ENCODE data around the gene LRFN3.
"Not testable (repeated sequence)": the region's sequence is repeated elsewhere in the genome, so short reads cannot be mapped to it uniquely, and the experiment has no call there.

Gene LRFN3

DNA sequence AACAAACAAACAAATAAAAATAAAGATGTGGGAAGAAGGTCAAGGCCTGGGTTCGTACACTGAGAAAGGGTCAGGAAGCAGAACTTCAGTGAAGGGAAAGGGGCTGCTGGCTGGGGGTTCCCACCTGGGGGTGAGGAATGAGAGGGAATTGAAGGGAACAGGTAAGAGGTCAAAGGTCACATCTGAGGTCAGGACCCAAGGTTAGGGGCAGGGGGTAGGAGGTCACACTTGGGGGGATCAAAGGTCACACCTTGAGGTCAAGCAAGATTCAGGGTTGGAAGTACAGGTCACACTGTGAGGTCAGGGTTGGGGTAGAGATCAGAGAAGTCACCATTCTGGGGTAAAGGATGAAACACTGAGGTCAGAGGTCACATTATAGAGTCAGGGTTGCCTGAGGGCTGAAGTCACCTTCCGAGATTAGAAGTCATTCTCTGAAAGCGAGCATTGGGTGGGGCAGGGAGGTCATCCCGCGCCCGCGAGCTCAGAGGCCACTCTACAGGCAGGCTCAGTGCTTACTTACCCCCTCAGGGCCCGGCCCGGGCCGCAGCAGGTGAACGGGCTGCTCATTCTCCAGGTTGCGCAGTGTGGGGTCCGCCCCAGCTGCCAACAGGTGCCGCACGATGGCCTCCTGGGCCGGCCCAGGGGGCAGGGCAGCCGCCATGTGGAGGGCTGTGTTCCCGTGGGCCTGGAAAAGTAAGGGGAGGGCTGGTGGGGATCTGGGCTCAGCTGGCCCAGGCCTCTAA lies 46.6 kb upstream of the LRFN3 start:
- peaks cover 74% of the 10 kb centered on the region for H3K36me3 ChIP-seq (ENCODE audit: control insufficient read depth, low read length)
- peaks cover 3% of the 10 kb centered on the region; the same call in 1 of the 2 replicates for H3K79me2 ChIP-seq (ENCODE audit: control insufficient read depth, low read length)
- peaks cover 19% of the 10 kb centered on the region for H3F3A ChIP-seq (ENCODE audit: control insufficient read depth, insufficient read depth)
- H3K27me3 ChIP-seq (ENCODE audit: control insufficient read depth, low read length), result no peaks in the 10 kb centered on the region
- no peak overlapping the region for H3K4me3 ChIP-seq (ENCODE audit: low read length)
- H3K27ac ChIP-seq (ENCODE audit: low read depth, low read length), result no peak overlapping the region
- H3K9me2 ChIP-seq (replicated peaks; ENCODE audit: control insufficient read depth, low read length), result no peaks in the 10 kb centered on the region
- 0 out of 2 replicates have a peak, but pooled peaks cover 4% of the 10 kb centered on the region for H4K20me1 ChIP-seq (ENCODE audit: control insufficient read depth, insufficient read depth, low read depth, low read length)
- no peak overlapping the region for H3K4me2 ChIP-seq (ENCODE audit: low read length)
- no peaks in the 10 kb centered on the region for H3K9me3 ChIP-seq (ENCODE audit: control insufficient read depth, insufficient read depth, low read length)
- no peak for TF ChIP-seq EZH2phosphoT487 (IDR thresholded peaks at IDR 0.05; ENCODE audit: borderline replicate concordance, low read length)
- TF ChIP-seq, protein P1, sequence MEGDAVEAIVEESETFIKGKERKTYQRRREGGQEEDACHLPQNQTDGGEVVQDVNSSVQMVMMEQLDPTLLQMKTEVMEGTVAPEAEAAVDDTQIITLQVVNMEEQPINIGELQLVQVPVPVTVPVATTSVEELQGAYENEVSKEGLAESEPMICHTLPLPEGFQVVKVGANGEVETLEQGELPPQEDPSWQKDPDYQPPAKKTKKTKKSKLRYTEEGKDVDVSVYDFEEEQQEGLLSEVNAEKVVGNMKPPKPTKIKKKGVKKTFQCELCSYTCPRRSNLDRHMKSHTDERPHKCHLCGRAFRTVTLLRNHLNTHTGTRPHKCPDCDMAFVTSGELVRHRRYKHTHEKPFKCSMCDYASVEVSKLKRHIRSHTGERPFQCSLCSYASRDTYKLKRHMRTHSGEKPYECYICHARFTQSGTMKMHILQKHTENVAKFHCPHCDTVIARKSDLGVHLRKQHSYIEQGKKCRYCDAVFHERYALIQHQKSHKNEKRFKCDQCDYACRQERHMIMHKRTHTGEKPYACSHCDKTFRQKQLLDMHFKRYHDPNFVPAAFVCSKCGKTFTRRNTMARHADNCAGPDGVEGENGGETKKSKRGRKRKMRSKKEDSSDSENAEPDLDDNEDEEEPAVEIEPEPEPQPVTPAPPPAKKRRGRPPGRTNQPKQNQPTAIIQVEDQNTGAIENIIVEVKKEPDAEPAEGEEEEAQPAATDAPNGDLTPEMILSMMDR (IDR thresholded peaks at IDR 0.05; ENCODE audit: low read depth, low read length, poor library complexity, severe bottlenecking), result no peak
- no peaks in the 10 kb centered on the region for H3K4me1 ChIP-seq (ENCODE audit: control insufficient read depth, low read length)

DNA sequence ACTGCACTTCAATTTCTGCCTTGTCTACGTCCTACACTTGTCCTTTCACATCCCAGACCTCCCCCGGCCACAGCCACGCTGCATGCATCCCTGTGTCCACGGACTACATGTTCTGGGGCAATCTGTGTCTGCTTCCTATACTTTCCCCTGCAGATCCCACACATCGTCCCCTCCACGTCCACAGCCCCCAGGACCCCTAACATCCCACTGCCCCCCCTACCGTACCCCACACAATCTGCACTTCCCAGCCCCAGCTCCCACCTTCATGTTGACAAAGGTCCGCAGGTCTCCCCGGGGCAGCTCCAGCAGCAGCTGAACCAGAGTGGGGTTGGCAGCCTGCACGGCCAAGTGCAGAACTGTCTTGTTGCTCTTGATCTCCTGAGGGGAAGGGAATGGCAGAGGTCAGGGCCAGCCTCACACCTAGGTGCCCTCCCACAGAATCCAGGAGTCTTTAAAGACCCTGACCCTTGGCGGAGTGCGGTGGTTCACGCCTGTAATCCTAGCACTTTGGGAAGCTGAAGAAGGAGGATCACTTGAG lies 46.0 kb upstream of the LRFN3 start:
- TF ChIP-seq, protein P1 (IDR thresholded peaks at IDR 0.05; ENCODE audit: low read depth, low read length, poor library complexity, severe bottlenecking), result no peak
- Histone ChIP-seq H3K27me3 (ENCODE audit: control insufficient read depth, low read length) (no peaks in the 10 kb centered on the region), H3K4me3 (ENCODE audit: low read length) (no peak overlapping the region), H3K4me1 (ENCODE audit: control insufficient read depth, low read length) (no peaks in the 10 kb centered on the region), H3K4me2 (ENCODE audit: low read length) (no peak overlapping the region), H3K27ac (ENCODE audit: low read depth, low read length) (no peak overlapping the region), H3K36me3 (ENCODE audit: control insufficient read depth, low read length) (peaks cover 81% of the 10 kb centered on the region), H3K9me3 (ENCODE audit: control insufficient read depth, insufficient read depth, low read length) (no peaks in the 10 kb centered on the region), H4K20me1 (ENCODE audit: control insufficient read depth, insufficient read depth, low read depth, low read length) (0 out of 2 replicates have a peak, but pooled peaks cover 4% of the 10 kb centered on the region), H3K79me2 (ENCODE audit: control insufficient read depth, low read length) (peaks cover 3% of the 10 kb centered on the region; the same call in 1 of the 2 replicates), H3K9me2 (replicated peaks; ENCODE audit: control insufficient read depth, low read length) (no peaks in the 10 kb centered on the region), H3F3A (ENCODE audit: control insufficient read depth, insufficient read depth) (peaks cover 19% of the 10 kb centered on the region)

DNA sequence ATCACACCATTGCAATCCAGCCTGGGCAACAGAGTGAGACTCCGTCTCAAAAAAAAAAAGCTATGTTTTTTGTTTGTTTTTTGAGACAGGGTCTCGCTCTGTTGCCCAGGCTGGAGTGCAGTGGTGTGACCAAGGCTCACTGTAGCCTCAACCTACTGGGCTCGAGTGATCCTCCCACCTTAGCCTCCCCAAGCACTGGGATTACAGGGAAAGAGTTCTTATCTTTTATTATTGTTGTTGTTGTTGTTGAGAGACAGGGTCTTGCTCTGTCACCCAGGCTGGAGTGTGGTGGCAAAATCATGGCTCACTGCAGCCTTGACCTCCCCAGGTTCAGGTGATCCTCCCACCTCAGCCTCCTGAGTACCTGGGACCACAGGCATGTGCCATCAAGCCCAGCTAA lies 44.4 kb upstream of the LRFN3 start:
- H3K9me2 ChIP-seq (replicated peaks; ENCODE audit: control insufficient read depth, low read length); H3K27ac ChIP-seq (ENCODE audit: low read depth, low read length); H3K4me3 ChIP-seq (ENCODE audit: low read length); H3K27me3 ChIP-seq (ENCODE audit: control insufficient read depth, low read length); H3K4me1 ChIP-seq (ENCODE audit: control insufficient read depth, low read length); H4K20me1 ChIP-seq (ENCODE audit: control insufficient read depth, insufficient read depth, low read depth, low read length); H3F3A ChIP-seq (ENCODE audit: control insufficient read depth, insufficient read depth); H3K9me3 ChIP-seq (ENCODE audit: control insufficient read depth, insufficient read depth, low read length); H3K4me2 ChIP-seq (ENCODE audit: low read length): not testable (repeated sequence)
- H3K36me3 ChIP-seq (ENCODE audit: control insufficient read depth, low read length), result peaks cover 96% of the 10 kb centered on the region
- H3K79me2 ChIP-seq (ENCODE audit: control insufficient read depth, low read length), result peaks cover 14% of the 10 kb centered on the region

DNA sequence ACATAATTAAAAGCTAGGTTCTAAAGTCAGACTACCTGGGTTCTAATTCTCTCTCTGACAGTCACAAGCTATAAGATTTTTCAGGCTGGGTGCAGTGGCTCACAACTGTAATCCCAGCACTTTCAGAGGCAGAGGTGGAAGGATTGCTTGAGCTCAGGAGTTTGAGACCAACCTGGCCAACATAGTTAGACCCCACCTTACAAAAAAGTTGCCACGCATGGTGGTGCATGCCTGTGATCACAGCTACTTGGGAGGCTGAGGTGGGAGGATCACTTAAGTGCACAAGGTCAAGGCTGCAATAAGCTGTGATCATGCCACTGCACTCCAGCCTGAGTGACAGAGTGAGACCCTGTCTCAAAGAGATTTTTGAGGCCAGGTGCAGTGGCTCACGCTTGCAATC lies 41.8 kb upstream of the LRFN3 start:
- Histone ChIP-seq H3K9me2 (replicated peaks; ENCODE audit: control insufficient read depth, low read length) (no peaks in the 10 kb centered on the region), H3K4me3 (ENCODE audit: low read length) (no peak overlapping the region), H3K27me3 (ENCODE audit: control insufficient read depth, low read length) (no peaks in the 10 kb centered on the region), H3F3A (ENCODE audit: control insufficient read depth, insufficient read depth) (peaks cover 6% of the 10 kb centered on the region; the same call in 1 of the 2 replicates), H3K4me1 (ENCODE audit: control insufficient read depth, low read length) (peaks cover 8% of the 10 kb centered on the region), H3K79me2 (ENCODE audit: control insufficient read depth, low read length) (peaks cover 40% of the 10 kb centered on the region), H4K20me1 (ENCODE audit: control insufficient read depth, insufficient read depth, low read depth, low read length) (peaks cover 18% of the 10 kb centered on the region), H3K36me3 (ENCODE audit: control insufficient read depth, low read length) (peaks cover 97% of the 10 kb centered on the region), H3K9me3 (ENCODE audit: control insufficient read depth, insufficient read depth, low read length) (no peaks in the 10 kb centered on the region), H3K27ac (ENCODE audit: low read depth, low read length) (no peak overlapping the region), H3K4me2 (ENCODE audit: low read length) (no peak overlapping the region)
- TF ChIP-seq, protein P1 (IDR thresholded peaks at IDR 0.05; ENCODE audit: low read depth, low read length, poor library complexity, severe bottlenecking), result no peak
- TF ChIP-seq EZH2phosphoT487 (IDR thresholded peaks at IDR 0.05; ENCODE audit: borderline replicate concordance, low read length), result no peak

Data from DOHH2 (cell line).